Amniotic stem cell (primary cell): Measurements from ENCODE around the gene STX18.
"Not testable (repeated sequence)": the region's sequence is repeated elsewhere in the genome, so short reads cannot be mapped to it uniquely, and the experiment has no call there.

Source experiments
- DNase-seq: peaks from one replicate; lab custom pipeline; 2025; lab: John Stamatoyannopoulos, UW

STX18 gene

GRCh38 chr4:4479366-4479765 is 62.5 kb downstream of the STX18 start:
- no peak for DNase-seq

- DNase-seq = no peak
These were observed 64.1 kb downstream of the STX18 start for GRCh38 chr4:4477796-4478195.

GRCh38 chr4:4477391-4477790 is 64.5 kb downstream of the STX18 start:
- DNase-seq = no peak

- no peak for DNase-seq
These were observed 67.4 kb downstream of the STX18 start for GRCh38 chr4:4474476-4474875.

- DNase-seq = no peak
These were observed 69.4 kb downstream of the STX18 start for GRCh38 chr4:4472344-4472958.

GRCh38 chr4:4471195-4471594 is 70.7 kb downstream of the STX18 start:
- no peak for DNase-seq

- DNase-seq = no peak
These were observed 71.6 kb downstream of the STX18 start for GRCh38 chr4:4470208-4470607.

GRCh38 chr4:4465238-4465637 is 76.6 kb downstream of the STX18 start:
- DNase-seq = not testable (repeated sequence)

GRCh38 chr4:4462970-4463369 is 78.9 kb downstream of the STX18 start:
- no peak for DNase-seq

- DNase-seq = no peak
These were observed 80.0 kb downstream of the STX18 start for GRCh38 chr4:4461850-4462249.

- DNase-seq = no peak
These were observed 80.7 kb downstream of the STX18 start for GRCh38 chr4:4461178-4461577.

- DNase-seq = no peak
These were observed 81.1 kb downstream of the STX18 start for GRCh38 chr4:4460759-4461158.

- DNase-seq = no peak
These were observed 82.7 kb downstream of the STX18 start for GRCh38 chr4:4459181-4459580.

GRCh38 chr4:4457803-4458553 is 83.9 kb downstream of the STX18 start:
- no peak for DNase-seq

- DNase-seq = no peak
These were observed 84.9 kb downstream of the STX18 start for GRCh38 chr4:4456816-4457578.

GRCh38 chr4:4456351-4456750 is 85.5 kb downstream of the STX18 start:
- no peak for DNase-seq

GRCh38 chr4:4455210-4455865 is 86.5 kb downstream of the STX18 start:
- DNase-seq = no peak

GRCh38 chr4:4446434-4446833 is 95.4 kb downstream of the STX18 start:
- no peak for DNase-seq

GRCh38 chr4:4443821-4444220 is 98.0 kb downstream of the STX18 start:
- DNase-seq = no peak

GRCh38 chr4:4440333-4441061 is 101.4 kb downstream of the STX18 start:
- DNase-seq = no peak

GRCh38 chr4:4439782-4440181 is 102.1 kb downstream of the STX18 start:
- DNase-seq = no peak

GRCh38 chr4:4438891-4439290 is 103.0 kb downstream of the STX18 start:
- no peak for DNase-seq
